IMR-90 (cell line): ENCODE results near the gene CLCNKA.

Experiments
- BHLHE40 ChIP-seq: fragments of 150-350 bp; IDR thresholded peaks from 2 replicates; pipeline ENCODE4 v1.6.1; 2016; ENCODE audit warnings: mild to moderate bottlenecking, low read depth, low read length
- CEBPB ChIP-seq: IDR thresholded peaks from 2 replicates; pipeline ENCODE4 v1.6.1; 2012; ENCODE audit warnings: low read depth, low read length, improper control_type of control experiment
- CHD1 ChIP-seq: IDR thresholded peaks from 2 replicates; pipeline ENCODE4 v1.6.1; 2012; ENCODE audit warnings: low read depth, low read length, improper control_type of control experiment
- FOS ChIP-seq: fragments of 150-350 bp; IDR thresholded peaks from 2 replicates; pipeline ENCODE4 v1.6.1; 2016; ENCODE audit warnings: low read depth, low read length
- POLR2A ChIP-seq: IDR thresholded peaks from 2 replicates; pipeline ENCODE4 v1.6.1; 2012; ENCODE audit warnings: mild to moderate bottlenecking, low read depth, low read length
- RAD21 ChIP-seq: IDR thresholded peaks from 2 replicates; pipeline ENCODE4 v1.6.1; 2012; ENCODE audit warnings: low read length, improper control_type of control experiment
- RFX5 ChIP-seq: IDR thresholded peaks from 2 replicates; pipeline ENCODE4 v1.8.0; 2012; ENCODE audit warnings: low read depth, mild to moderate bottlenecking, low read length, moderate library complexity
- SMC3 ChIP-seq: fragments of 150-350 bp; IDR thresholded peaks from 2 replicates; pipeline ENCODE4 v1.6.1; 2016; ENCODE audit warnings: low read depth, mild to moderate bottlenecking, antibody characterized with exemption, low read length, moderate library complexity
- TF ChIP-seq, protein P1 (sequence below): conservative IDR thresholded peaks from 2 replicates; pipeline ENCODE4 v1.5.1; 2012; ENCODE audit warnings: mild to moderate bottlenecking, low read depth, low read length, improper control_type of control experiment
- TF ChIP-seq, protein P2 (sequence below): fragments of 150-350 bp; IDR thresholded peaks from 2 replicates; pipeline ENCODE4 v1.6.1; 2016; ENCODE audit warnings: low read depth, mild to moderate bottlenecking, low read length, moderate library complexity, borderline replicate concordance

DNA sequence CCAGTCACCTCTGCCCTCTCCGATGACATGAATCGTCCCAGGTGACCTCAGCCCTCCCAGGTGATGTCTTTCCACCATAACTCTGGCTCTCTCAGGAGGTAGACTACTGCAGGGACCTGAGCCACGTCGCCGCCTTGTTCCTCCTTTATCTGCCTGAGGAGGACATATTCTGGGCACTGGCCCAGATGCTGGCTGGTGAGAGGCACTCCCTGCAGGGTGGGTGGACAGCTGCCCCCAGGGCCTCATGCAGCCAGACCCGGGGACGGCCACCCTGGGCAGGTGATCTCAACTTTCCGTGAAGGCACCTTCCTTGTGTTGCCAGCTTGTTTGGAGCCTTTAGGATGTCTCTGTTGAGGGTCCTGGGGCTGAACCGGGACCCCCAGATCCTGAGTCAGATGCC is 32.1 kb upstream of the CLCNKA start:
- TF ChIP-seq, protein P1, sequence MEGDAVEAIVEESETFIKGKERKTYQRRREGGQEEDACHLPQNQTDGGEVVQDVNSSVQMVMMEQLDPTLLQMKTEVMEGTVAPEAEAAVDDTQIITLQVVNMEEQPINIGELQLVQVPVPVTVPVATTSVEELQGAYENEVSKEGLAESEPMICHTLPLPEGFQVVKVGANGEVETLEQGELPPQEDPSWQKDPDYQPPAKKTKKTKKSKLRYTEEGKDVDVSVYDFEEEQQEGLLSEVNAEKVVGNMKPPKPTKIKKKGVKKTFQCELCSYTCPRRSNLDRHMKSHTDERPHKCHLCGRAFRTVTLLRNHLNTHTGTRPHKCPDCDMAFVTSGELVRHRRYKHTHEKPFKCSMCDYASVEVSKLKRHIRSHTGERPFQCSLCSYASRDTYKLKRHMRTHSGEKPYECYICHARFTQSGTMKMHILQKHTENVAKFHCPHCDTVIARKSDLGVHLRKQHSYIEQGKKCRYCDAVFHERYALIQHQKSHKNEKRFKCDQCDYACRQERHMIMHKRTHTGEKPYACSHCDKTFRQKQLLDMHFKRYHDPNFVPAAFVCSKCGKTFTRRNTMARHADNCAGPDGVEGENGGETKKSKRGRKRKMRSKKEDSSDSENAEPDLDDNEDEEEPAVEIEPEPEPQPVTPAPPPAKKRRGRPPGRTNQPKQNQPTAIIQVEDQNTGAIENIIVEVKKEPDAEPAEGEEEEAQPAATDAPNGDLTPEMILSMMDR = no peak
- TF ChIP-seq POLR2A = no peak
- no peak for TF ChIP-seq FOS
- TF ChIP-seq RFX5 = no peak
- no peak for TF ChIP-seq CEBPB
- no peak for TF ChIP-seq SMC3
- no peak for TF ChIP-seq RAD21
- no peak for TF ChIP-seq CHD1
- TF ChIP-seq BHLHE40 = no peak
- TF ChIP-seq, protein P2, sequence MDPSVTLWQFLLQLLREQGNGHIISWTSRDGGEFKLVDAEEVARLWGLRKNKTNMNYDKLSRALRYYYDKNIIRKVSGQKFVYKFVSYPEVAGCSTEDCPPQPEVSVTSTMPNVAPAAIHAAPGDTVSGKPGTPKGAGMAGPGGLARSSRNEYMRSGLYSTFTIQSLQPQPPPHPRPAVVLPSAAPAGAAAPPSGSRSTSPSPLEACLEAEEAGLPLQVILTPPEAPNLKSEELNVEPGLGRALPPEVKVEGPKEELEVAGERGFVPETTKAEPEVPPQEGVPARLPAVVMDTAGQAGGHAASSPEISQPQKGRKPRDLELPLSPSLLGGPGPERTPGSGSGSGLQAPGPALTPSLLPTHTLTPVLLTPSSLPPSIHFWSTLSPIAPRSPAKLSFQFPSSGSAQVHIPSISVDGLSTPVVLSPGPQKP = no peak
